ENCODE results near the gene CARMIL1.
"Not testable (repeated sequence)": the region's sequence is repeated elsewhere in the genome, so short reads cannot be mapped to it uniquely, and the experiment has no call there.

Gene CARMIL1

DNA sequence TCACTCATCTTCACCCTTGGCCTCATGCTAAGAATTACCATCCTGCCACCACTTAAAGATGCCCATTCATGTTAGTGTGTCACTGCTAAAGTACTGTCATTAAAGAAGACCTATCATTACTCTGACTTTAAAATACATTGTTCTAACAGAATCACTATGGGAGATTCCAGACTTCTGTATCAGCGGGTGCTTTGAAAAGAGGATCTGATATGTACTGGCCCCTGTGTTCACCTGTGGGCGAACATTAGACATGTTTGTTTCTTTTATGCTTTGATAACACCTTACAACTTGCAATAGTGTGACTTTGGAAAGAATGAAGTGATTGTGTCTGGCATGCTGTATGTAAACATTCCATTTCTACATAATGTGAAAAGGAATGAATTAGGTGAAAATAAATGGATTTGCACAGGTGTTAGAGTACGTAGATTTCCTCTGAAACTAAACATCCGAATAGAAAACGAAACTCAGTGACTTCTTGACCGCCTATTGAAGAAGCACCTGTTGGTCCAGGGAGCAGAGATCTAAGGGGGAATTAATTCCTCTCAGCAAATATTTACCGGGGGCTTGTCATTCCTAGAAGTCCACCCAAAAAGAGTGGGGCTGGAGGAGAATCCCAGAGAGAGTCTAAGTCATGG is 132.3 kb downstream of the CARMIL1 start:
- no peak for DNase-seq (ENCODE audit: low spot score)

DNA sequence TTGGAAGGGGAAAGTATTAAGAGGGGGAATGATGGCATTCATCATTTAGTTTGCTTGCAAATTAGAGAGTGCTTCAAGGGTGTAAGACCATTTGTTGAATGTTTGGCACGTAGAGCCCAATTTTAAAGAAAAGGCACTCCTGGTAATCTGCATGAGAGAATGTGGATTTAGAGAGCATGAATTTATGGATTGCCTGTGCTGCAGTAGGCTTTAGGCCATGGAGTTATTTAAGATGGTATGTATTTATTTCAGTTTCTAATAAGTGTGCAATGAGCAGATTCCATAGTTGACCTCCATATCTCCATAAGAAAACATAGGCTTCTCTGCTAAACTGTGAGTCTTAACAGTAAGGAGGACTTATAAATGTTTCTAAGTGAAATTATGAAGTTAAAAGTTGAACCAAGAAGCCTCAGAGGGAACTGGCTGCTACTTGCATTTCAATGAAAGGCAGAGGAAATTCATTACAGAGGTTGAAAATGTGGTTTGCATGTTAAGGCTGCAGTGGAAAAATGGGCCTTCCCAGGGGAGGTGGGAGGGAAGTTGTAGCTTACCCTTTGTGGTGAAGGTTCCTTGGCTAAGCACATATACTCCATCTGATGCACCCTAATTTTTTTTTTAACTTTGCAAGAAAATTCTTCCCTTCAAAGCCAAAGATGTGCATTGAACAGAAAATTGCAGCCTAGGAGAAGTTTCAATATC is 134.2 kb downstream of the CARMIL1 start:
- DNase-seq (ENCODE audit: low spot score): no peak

DNA sequence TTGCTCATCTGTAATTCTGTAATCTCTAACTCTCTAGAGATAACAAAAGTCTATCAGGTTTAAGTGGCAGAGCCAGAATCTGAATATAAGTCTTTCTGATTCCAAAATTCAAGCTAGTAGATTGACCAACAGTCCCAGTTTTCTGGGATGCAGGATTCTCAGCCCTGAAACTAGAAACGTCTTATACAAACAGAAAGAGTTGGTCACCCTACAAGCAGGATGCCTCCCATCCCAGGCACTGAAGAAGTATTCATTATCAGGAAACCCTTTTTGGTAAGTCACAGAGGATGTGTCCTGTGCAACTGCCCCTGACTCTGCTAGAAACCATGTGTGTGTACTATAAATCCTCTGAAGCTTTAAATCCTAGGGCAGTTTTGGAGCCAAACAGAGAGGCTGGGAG is 135.0 kb downstream of the CARMIL1 start:
- DNase-seq (ENCODE audit: low spot score): no peak

DNA sequence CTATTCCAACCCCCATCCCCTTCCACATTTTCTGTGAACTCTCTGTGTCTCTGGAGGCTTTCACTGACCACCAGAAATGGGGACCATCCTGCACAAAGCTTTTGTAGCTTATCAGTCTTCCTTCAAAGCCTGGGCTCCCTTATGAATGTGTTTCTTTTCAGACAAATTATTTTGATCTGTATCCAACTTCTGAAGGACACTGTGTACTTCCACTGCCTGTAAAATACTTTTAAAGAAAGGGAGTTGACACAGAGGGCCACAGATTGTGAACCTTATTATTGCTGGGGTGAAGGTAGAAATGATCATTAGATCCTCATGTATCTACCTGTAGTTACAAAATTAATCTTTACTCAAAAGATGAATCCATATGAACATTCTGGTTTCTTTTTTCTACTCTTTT is 135.6 kb downstream of the CARMIL1 start:
- DNase-seq (ENCODE audit: low spot score): no peak

DNA sequence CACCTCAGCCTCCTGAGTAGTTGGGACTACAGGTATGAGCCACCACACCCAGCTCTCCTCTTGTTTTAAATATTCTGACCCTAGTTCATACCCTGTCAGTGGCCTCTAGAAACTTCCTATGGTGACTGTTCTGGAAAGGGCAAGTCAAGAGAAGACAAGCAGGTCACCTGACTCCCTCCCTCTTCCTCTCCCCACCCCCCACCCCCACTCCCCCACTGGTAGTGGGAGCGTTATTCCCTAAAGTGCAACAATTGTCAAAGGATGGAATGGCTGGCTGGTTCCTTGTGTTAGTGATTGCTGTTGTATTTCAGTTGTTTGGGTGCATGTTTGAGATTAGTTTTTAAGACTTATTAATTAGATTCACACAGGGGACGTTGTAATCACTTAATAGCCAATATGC is 136.1 kb downstream of the CARMIL1 start:
- no peak for DNase-seq (ENCODE audit: low spot score)

DNA sequence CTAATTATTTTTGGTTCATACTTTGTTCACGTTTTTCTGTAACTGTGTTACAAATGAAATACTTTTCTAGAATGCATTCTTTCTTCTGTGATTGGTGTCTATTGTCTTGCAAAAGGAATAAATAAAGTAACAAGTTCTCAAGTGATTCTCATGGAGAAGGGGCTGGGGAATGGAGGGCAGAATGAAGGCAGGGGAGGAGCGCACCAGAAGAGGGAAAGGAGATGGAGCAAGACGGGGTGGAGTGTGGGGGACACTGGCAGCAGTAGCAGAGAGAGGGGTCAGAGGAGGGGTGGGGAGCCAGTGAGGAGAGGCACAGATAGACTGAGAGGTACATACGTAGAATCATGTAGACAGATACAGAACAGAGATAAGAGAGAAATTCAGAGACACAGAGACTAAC is 136.5 kb downstream of the CARMIL1 start:
- DNase-seq (ENCODE audit: low spot score): no peak

DNA sequence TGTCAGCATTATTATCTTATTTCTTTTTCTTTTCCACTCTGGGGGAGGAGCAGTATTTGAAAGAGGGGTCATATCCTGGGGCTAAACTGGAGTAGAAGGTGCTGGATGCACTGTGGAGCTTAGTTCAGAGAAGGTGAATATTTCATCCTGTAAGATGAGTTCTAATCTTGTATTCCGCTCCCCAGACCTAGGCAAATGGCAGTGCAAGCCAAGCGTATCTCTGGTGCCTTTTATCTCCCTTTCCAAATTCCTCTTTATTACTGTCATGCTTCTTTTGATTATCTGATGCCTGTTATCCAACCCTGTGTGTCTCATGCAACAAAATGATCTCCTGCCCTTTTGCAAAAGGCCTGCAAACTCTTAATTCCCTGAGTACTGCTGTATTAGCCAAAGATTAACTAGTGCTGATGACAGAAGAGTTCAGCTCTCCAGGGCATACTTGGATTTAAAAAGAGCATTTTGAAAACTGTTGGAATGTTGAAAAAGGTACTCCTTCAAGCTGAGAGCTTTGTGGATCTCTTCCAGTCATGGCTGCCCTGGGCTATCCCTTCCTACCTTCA is 138.0 kb downstream of the CARMIL1 start:
- no peak for DNase-seq (ENCODE audit: low spot score)

DNA sequence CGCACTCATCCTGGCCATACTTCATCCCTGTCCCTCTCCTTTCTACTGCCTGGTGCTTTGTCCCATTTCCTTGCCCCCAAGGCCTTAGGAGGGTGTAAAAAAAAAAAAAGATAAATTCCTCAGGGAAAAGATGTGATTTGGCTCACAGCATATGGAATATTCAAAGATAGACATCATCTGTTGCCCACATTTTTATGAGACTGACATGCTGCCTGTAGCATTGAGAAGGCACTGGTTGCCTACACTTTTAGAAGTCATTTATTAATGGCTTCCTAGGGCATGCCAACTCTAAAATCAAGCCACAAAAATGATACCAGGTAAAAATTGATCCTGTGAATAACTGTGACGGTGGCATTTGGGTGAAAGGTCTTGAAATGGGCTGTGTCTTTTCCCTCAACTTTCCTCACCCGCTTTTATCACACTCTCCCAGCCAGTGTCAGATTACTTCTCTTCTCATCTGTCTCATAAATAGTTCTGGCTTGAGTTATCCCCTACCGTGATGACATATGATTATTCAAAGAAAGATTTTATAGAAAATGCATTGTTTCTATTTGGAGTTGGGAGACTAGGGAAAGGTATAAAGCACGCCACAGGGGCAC is 139.4 kb downstream of the CARMIL1 start:
- no peak for DNase-seq (ENCODE audit: low spot score)

DNA sequence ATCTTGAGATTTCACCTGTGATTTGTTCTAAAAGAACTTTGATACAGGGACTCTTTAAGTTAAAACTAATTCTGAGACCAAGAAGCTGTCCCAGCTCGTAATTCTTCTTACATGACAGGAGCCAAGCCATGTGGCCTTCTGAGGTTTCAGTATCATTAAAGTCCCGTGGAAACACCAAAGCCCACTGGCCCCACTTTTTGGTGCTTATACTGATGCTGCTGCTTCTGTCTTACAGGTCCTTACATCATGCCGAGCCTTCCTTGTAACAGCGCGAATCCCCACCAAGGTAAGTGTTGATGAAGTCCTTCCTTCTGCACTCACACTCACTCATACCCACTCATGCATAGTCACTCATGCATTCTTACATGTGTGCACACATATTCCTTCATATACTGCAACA is 140.7 kb downstream of the CARMIL1 start:
- DNase-seq (ENCODE audit: low spot score): no peak

DNA sequence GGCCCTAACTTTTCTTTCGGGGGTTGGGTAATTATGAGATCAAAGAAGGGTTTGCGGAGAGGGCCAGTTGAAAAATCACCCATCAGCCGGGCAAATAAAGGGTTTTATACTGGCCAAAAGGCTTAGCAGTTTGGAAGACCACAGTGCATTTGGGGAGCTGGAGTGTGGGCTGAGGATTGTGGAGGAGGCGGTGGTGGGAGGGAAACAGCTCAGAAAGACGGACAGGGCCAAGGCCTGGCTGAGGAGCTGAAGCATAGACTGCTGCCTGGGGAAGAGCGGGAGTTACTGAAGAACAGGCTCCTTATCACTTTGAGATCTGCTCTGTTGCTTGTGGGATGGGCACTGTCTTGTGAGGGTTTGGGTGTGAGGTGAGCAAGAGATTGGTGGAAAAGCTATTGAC is 144.2 kb downstream of the CARMIL1 start:
- DNase-seq (ENCODE audit: low spot score): no peak

DNA sequence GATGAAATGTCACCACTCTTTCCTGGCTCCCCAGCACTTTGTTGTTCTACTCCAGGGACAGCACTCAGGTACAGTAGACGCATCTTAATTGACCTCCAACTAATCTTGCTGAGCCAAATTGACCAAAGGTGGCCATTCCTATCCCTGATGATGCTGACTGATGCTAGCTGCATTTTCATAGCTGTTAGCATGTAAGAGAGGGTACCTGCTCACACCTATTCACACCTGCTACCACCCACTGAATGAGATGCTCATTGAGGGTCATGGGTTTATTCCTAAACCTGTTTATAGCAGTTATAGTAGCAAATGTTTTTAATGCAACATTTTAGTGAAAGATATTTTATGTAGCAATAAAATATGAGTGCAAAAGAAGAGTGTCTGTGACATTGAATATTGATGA is 145.1 kb downstream of the CARMIL1 start:
- DNase-seq (ENCODE audit: low spot score): no peak

DNA sequence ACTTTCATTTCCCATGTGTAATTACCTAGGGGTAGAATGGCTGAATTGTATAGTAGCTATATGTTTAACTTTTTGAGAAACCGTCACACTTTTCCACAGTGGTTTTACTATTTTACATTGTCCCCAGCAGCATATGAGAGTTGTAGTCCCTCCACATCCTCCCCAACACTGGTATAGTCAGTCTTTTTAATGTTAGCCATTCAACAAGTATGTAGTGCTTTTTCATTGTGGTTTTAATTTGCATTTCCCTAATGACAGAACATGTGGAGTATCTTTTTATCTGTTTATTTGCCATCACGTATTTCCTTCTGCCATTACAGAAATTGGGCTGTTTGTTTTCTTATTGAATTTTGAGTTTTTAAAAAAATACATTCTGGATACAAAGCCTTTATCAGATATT is 148.4 kb downstream of the CARMIL1 start:
- no peak for DNase-seq (ENCODE audit: low spot score)

DNA sequence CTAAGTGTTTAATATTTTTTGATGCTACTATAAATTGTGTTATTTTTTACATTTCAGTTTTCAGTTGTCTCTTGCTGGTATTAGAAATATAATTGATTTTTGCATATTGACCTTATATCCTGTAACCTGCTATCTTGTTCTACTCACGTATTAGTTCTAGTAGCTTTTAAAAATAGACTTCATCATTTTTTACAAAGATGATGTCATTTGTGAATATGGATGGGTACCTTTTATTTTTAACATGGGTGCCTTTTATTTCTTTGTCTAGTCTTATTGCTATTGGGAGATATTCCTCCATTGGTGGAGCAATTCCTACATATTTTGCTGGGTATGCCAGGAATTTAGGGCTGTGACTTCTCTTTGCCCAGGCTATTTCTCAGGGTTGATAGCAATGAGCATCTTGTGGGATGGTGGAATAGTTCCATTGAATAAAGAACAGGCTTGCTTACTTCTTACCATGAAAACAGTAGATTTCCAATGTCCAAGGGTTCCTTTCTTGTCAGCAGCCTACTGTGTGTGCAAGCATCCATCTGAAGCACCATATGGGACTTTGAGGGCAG is 149.7 kb downstream of the CARMIL1 start:
- no peak for DNase-seq (ENCODE audit: low spot score)

DNA sequence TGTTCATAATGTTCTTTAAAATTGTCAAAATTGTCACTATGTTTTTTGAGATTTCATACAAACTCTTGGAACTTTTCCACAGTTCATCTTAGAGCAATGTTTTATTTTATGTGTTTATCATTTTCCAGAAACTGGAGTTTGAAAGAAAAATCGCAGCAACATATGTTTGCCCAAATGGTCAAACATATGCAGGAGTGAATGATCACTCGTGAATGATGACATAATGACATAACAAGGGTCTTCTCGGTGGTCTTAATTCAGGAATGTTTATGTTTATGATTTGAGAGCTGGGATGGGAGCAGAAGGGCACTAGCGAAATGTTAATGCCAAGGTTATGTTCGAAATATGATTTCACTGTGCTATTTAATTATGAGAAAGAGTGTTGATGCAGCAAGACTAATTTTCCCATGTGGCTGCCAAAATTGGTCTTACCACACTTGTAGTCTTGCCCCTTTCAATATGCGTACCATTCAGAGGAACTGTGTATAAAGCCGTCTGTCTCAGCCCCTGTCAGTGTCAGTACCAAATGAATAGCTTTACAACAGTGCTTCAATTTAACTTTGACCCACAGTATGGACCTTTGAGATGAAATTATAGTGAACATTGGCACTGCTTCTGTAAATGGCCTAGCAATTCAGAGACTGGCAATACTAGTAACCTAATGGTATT is 152.3 kb downstream of the CARMIL1 start:
- no peak for DNase-seq (ENCODE audit: low spot score)

DNA sequence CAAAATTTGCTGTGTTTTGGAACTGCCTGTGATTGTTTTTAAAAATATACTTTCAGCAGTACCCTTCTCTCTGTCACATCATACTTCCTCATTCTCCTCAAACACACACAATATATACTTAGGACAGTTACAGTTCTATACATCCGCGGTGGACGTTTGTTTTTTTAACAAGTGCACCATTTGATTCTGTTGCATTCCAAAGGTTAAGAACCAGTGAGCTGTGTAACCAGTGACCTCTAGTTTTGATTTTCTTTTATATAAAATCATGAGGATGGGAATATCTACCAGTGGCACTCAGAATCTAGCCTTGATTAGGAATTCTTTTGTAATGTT is 152.8 kb downstream of the CARMIL1 start:
- DNase-seq (ENCODE audit: low spot score): no peak

DNA sequence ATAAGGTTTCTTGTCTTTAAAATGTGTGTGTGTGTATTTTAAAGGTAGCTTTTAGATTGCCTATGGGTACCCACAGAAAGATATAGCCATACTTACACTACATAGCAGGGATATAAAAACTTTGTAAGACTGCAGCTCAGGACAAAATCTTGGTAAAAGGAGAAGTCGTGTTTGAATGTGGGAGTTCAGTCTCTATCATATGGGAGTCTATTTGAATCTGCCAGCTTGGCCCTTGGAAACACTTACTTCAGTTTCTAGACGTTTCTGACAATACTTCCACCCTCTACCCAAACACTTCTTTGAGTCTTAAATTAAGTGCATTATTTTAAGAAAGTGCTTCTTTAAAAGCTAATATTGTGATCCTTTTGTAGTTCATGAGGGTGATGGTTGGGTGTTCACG is 155.7 kb downstream of the CARMIL1 start:
- no peak for DNase-seq (ENCODE audit: low spot score)

DNA sequence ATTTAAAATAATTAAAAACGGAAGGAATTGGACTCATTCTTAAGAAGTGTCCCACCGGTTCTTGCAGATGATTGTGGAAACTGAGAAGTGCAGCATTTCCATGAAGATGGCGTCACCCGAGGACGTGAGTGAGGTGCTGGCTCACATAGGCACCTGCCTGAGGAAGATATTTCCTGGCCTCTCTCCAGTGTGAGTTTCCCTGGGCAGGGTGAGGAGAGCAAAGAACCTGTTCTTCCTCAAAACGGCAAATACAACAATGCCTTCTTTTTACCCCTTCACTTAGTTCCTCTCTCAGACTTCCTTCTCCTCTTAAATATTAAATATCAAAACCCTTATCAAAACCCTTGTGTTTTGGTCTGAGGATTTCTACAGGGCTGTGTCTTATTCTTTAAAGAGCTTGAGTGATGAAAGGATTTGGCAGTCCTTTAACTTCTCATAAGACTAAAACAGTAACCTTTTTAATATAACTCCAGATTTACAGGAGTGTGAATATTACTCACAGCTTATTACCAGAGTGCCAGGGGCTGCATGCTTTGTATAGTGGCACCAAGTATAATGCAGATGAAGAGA is 156.3 kb downstream of the CARMIL1 start:
- DNase-seq (ENCODE audit: low spot score): no peak

DNA sequence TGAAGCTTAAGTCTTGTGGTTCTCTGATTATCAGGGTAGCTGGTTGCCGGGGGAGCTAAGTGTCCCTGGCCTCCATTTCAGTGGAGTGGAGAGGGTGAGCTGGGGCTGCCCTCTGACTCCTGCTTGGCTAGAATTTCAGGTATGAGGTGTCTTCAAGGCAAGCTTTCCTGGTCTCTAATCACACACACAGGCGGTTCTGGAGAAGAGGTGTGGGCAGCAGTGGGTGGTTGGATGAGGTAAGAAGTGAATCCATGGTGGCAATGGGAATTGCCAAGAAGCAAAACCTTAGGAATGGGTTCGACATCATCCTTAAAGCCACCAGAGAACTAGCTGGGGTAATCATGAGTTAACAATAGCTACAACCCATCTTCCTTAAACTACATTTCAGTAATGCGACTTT is 157.6 kb downstream of the CARMIL1 start:
- DNase-seq (ENCODE audit: low spot score): no peak

DNA sequence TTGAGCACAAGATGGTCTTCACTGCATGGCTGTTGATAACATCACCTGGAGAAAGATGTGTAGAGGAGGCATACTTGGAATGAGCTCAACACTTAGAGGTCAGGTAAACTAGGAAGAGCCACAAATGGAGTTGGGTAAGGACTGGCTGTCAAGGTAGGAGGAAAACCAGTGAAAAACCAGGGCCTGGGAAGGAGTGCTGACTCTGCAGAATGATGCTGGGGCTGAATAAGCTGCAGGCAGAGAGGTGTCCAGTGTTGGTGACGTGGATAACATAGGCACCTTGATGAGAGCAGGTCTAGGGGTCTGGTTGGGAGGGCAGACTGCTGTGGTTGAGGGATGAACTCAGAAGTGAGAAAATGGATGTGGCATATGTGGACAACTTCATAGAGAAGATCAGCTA is 160.2 kb downstream of the CARMIL1 start:
- no peak for DNase-seq (ENCODE audit: low spot score)

DNA sequence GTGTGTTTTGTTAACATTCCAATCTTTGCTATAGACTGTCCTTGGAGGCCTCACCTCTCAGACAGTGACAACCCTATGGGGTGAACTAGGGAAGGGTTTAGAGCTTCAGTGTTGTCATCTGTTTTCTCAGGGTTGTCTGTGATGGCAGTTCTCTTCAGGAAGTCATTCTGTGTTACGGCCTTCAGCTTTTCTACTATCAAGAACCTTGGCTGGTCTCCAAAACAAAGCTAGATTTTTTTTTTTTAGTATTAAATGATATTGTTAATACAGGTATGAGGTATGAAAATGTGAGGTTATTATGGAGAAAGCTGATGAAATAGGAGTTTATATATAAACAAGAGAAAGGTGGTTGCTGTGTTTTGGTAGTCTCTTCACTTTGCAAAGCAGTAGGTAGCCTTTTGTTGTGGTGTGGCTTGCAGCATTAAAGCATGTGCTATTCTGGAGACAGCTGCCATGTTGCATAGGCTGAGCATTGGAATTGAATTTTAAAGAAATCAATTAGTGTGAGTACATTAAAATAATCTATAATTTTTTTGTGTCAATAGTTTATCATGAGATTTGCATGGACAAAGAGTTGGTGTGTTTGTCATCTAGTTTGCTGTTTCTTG is 162.6 kb downstream of the CARMIL1 start:
- no peak for DNase-seq (ENCODE audit: low spot score)

DNA sequence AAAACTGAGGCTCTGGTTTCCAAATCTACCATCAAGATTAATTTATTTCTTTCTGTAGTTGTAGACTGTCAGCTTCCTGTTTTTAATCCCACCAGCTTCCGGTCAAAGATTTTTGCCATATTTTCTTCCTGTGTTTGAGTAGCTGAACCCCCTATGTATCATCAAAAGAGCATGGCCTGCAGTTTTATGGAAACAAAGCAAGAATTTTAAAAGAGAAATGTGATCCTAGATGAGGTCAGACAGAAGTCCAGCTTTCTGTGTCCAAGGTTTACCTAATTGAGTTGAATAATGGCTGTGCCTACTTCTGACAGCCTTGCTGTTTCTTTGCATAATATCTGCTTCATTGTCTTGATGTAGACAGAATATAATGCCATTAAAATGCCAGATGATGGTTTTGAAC is 163.7 kb downstream of the CARMIL1 start:
- DNase-seq (ENCODE audit: low spot score): no peak

DNA sequence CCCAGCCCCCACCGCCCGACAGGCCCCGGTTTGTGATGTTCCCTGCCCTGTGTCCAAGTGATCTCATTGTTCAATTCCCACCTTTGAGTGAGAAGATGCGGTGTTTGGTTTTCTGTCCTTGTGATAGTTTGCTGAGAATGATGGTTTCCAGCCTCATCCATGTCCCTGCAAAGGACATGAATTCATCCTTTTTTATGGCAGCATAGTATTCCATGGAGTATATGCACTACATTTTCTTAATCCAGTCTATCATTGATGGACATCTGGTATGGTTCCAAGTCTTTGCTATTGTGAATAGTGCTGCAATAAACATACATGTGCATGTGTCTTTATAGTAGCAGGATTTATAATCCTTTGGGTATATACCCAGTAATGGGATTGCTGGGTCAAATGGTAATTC is 165.3 kb downstream of the CARMIL1 start:
- not testable (repeated sequence) for DNase-seq (ENCODE audit: low spot score)

Measured in left forelimb (tissue), 1 donor.